Stimulated activated CD4-positive, alpha-beta T cell treated with anti-CD3 and anti-CD28 coated beads, Interleukin-4, amount 100 ng/mL, for 48 hours (primary cell): Measurements from ENCODE around the gene COL20A1.

ENCODE experiments used
- DNase-seq, 2 donors: peaks; one replicate each; pipeline ENCODE4 v3.0.0-alpha.2; 2020; ENCODE audit warnings: low read depth in 2 of 2

COL20A1 gene

GRCh38 chr20:63319164-63320040 lies 26.4 kb downstream of the COL20A1 start:
- no peak for DNase-seq

- no peak for DNase-seq
These were observed 27.1 kb downstream of the COL20A1 start for GRCh38 chr20:63320041-63320511.

GRCh38 chr20:63320616-63321147 lies 27.7 kb downstream of the COL20A1 start:
- no peak for DNase-seq

GRCh38 chr20:63321148-63321831 lies 28.3 kb downstream of the COL20A1 start:
- DNase-seq = no peak

GRCh38 chr20:63322146-63322932 lies 29.4 kb downstream of the COL20A1 start:
- DNase-seq = no peak

GRCh38 chr20:63322933-63323273 lies 29.9 kb downstream of the COL20A1 start:
- no peak for DNase-seq

GRCh38 chr20:63323357-63323981 lies 30.5 kb downstream of the COL20A1 start:
- DNase-seq = no peak

- DNase-seq = no peak
These were observed 32.1 kb downstream of the COL20A1 start for GRCh38 chr20:63325021-63325471.

- DNase-seq = no peak
These were observed 32.7 kb downstream of the COL20A1 start for GRCh38 chr20:63325554-63326313.

- no peak for DNase-seq
These were observed 33.6 kb downstream of the COL20A1 start for GRCh38 chr20:63326314-63327230.

GRCh38 chr20:63327231-63327745 lies 34.3 kb downstream of the COL20A1 start:
- no peak for DNase-seq

- no peak for DNase-seq
These were observed 35.2 kb downstream of the COL20A1 start for GRCh38 chr20:63328026-63328700.

- DNase-seq = no peak
These were observed 35.8 kb downstream of the COL20A1 start for GRCh38 chr20:63328718-63329275.

GRCh38 chr20:63329331-63330083 lies 36.5 kb downstream of the COL20A1 start:
- DNase-seq = no peak

- no peak for DNase-seq
These were observed 37.2 kb downstream of the COL20A1 start for GRCh38 chr20:63330084-63330760.

- no peak for DNase-seq
These were observed 38.0 kb downstream of the COL20A1 start for GRCh38 chr20:63330940-63331339.

- no peak for DNase-seq
These were observed 38.9 kb downstream of the COL20A1 start for GRCh38 chr20:63331741-63332400.
